Activated T-helper 17 cell treated with anti-CD3 and anti-CD28 coated beads, Interleukin-2, amount 50 U/mL, for 72 hours (primary cell): ENCODE measurements around the gene SLK. TPM values are rescaled to one million over a fixed set of nuclear protein-coding genes. Genes with fewer than 3 reads are reported as not detected.
A peak's percentile ranks its signal among the peaks of the same experiment; 100 is the strongest.

ENCODE experiments used
- ATAC-seq: fragments of 150-1000 bp; cut with Tn5 transposase; replicated peaks from 2 replicates; pipeline ENCODE4 v1.10.0; 2021; ENCODE audit warnings: mild to moderate bottlenecking, moderate library complexity
- H3K27ac Mint-ChIP-seq: one replicate; pipeline ENCODE4 v1.8.0; 2022; ENCODE audit warnings: mixed read lengths
- H3K27me3 Mint-ChIP-seq: one replicate; pipeline ENCODE4 v1.8.0; 2022; ENCODE audit warnings: mixed read lengths
- H3K36me3 Mint-ChIP-seq: one replicate; pipeline ENCODE4 v1.8.0; 2022; ENCODE audit warnings: low read depth, mild to moderate bottlenecking, mixed read lengths
- H3K4me1 Mint-ChIP-seq: one replicate; pipeline ENCODE4 v1.8.0; 2022; ENCODE audit warnings: mixed read lengths
- H3K4me3 Mint-ChIP-seq: one replicate; pipeline ENCODE4 v1.8.0; 2022; ENCODE audit warnings: mild to moderate bottlenecking, mixed read lengths
- H3K9me3 Mint-ChIP-seq: one replicate; pipeline ENCODE4 v1.8.0; 2022; ENCODE audit warnings: mixed read lengths
- total RNA-seq, 2 donors: library from RNA; stranded (reverse); gene quantifications; one replicate each; pipeline ENCODE4 v1.2.3, GENCODE V29; 2022

The SLK gene
- total RNA-seq, 2 donors from 2014 or later = 23.6 to 26.7 TPM

GRCh38 chr10:103931603-103932002, 35.3 kb upstream of the SLK start:
- no peaks in the 10 kb centered on the region for H3K27me3 Mint-ChIP-seq
- no peak overlapping the region for H3K27ac Mint-ChIP-seq
- no peaks in the 10 kb centered on the region for H3K36me3 Mint-ChIP-seq
- H3K4me1 Mint-ChIP-seq = no peaks in the 10 kb centered on the region
- H3K9me3 Mint-ChIP-seq = no peaks in the 10 kb centered on the region
- no peak overlapping the region for H3K4me3 Mint-ChIP-seq
- no peak for ATAC-seq

GRCh38 chr10:103932271-103932670, 34.7 kb upstream of the SLK start:
- ATAC-seq = no peak
- no peaks in the 10 kb centered on the region for H3K36me3 Mint-ChIP-seq

GRCh38 chr10:103932971-103933370, 34.0 kb upstream of the SLK start:
- no peak overlapping the region for H3K4me3 Mint-ChIP-seq
- no peaks in the 10 kb centered on the region for H3K27me3 Mint-ChIP-seq
- no peak for ATAC-seq
- H3K9me3 Mint-ChIP-seq = no peaks in the 10 kb centered on the region
- no peak overlapping the region for H3K27ac Mint-ChIP-seq
- no peaks in the 10 kb centered on the region for H3K36me3 Mint-ChIP-seq
- H3K4me1 Mint-ChIP-seq = no peaks in the 10 kb centered on the region

More at GRCh38 chr10:103932271-103932670, 34.7 kb upstream of the SLK start:
- H3K4me1 Mint-ChIP-seq = no peaks in the 10 kb centered on the region
- H3K27me3 Mint-ChIP-seq = no peaks in the 10 kb centered on the region
- no peak overlapping the region for H3K27ac Mint-ChIP-seq
- H3K9me3 Mint-ChIP-seq = no peaks in the 10 kb centered on the region
- H3K4me3 Mint-ChIP-seq = no peak overlapping the region

DNA sequence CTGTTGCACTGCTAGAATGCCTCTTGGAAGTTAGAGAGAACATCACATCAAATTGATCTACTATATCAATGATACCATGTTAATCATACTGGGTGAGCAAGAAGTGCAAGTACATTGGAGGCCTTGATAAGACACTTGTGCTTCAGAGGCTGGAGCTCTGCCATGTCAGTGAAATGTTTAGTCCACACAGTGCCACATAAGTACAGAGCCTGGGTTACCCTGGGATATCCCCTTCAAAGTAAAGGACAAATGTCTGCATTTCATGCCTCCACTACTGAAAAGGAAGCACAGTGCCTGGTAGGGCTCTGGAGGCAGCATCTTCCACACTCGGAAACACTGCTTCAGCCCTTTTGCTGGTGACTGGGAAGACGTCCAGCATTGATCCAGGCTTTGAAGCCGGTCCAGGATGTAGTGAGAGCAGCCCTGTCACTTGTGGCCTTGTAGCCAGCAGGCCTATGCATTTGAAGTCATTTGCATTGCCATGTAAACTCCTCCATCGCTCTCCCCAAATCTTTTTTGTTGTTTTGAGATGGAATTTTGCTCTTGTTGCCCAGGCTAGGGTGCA, 33.3 kb upstream of the SLK start:
- H3K4me3 Mint-ChIP-seq = no peak overlapping the region

DNA sequence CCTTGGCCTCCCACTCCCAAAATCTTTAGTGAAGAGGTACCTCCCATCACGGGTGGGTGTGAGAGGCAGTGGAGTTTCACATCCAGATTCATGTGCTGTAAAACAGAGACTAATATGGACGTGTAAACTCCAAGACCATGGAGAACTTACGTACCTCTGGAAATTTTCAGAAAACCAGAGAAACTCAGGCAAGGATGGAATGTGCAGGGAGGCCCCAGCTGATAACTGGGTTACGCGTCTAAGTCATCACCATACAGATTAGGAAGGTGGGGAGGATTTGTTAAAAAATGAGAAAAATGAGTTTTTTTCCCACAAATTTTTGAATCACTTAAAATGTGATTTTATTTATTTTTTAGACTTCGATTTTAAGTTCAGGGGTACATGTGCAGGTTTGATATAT, 32.6 kb upstream of the SLK start:
- Mint-ChIP-seq H3K27me3 (no peaks in the 10 kb centered on the region), H3K27ac (no peak overlapping the region), H3K36me3 (no peaks in the 10 kb centered on the region), H3K4me3 (no peak overlapping the region), H3K4me1 (no peaks in the 10 kb centered on the region), H3K9me3 (no peaks in the 10 kb centered on the region)
- ATAC-seq = no peak

More for the DNA sequence above, 33.3 kb upstream of the SLK start:
- Mint-ChIP-seq H3K4me1 (no peaks in the 10 kb centered on the region), H3K27me3 (no peaks in the 10 kb centered on the region), H3K36me3 (no peaks in the 10 kb centered on the region), H3K9me3 (no peaks in the 10 kb centered on the region), H3K27ac (no peak overlapping the region)
- ATAC-seq = no peak

- no peaks in the 10 kb centered on the region for H3K36me3 Mint-ChIP-seq
- H3K27me3 Mint-ChIP-seq = no peaks in the 10 kb centered on the region
- H3K4me3 Mint-ChIP-seq = no peak overlapping the region
- H3K27ac Mint-ChIP-seq = no peak overlapping the region
- H3K9me3 Mint-ChIP-seq = no peaks in the 10 kb centered on the region
- ATAC-seq = no peak
- H3K4me1 Mint-ChIP-seq = no peaks in the 10 kb centered on the region
Observed at GRCh38 chr10:103936022-103936421, 30.9 kb upstream of the SLK start.

DNA sequence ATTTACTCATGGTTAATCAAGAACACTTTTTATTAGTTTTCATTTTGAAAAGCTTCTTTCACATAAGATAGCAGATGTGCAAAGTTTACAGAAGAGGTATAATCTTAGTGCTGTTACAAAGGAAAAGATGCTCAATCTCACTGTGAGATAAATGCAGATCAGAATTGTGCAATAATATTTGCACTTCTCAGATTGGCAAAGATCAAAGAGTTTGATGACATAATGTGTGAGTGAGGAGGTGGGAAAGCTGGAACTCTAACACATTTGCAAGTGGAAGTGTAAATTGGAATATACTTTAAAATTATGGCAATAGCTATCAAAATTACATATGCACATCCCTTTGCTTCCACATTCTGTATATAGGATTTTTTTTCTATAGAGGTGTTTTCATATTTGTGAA, 27.4 kb upstream of the SLK start:
- H3K27me3 Mint-ChIP-seq = no peaks in the 10 kb centered on the region
- ATAC-seq = no peak
- H3K36me3 Mint-ChIP-seq = no peaks in the 10 kb centered on the region
- H3K4me1 Mint-ChIP-seq = no peaks in the 10 kb centered on the region
- no peaks in the 10 kb centered on the region for H3K9me3 Mint-ChIP-seq
- H3K4me3 Mint-ChIP-seq = no peak overlapping the region
- no peak overlapping the region for H3K27ac Mint-ChIP-seq

GRCh38 chr10:103941801-103942200, 25.1 kb upstream of the SLK start:
- H3K9me3 Mint-ChIP-seq = no peaks in the 10 kb centered on the region
- H3K36me3 Mint-ChIP-seq = no peaks in the 10 kb centered on the region
- H3K27ac Mint-ChIP-seq = no peak overlapping the region
- H3K4me3 Mint-ChIP-seq = no peak overlapping the region
- H3K4me1 Mint-ChIP-seq = no peaks in the 10 kb centered on the region
- no peaks in the 10 kb centered on the region for H3K27me3 Mint-ChIP-seq
- no peak for ATAC-seq

DNA sequence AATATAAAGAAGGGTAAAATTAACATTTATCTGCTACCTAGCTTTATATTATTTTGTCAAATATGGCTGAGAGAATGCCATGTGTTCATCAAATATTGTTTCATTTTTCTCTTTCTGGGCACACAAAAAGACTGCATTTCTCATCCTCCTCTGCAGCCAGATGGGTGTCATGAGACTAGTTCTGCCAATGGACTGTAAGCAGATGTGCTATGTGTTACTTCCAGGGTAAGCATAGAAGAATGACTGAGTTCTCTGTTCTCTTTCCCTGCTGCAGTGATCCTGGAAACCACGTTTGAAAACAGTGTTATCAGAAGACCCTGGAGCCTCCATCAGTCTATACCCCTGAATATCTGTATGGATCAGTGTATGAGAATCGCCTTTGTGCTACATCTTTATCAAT, 24.1 kb upstream of the SLK start:
- Mint-ChIP-seq H3K27ac (no peak overlapping the region), H3K27me3 (no peaks in the 10 kb centered on the region), H3K36me3 (no peaks in the 10 kb centered on the region), H3K4me3 (no peak overlapping the region), H3K4me1 (peaks cover 5% of the 10 kb centered on the region), H3K9me3 (no peaks in the 10 kb centered on the region)
- ATAC-seq = no peak

GRCh38 chr10:103947799-103948516, 19.0 kb upstream of the SLK start:
- H3K27me3 Mint-ChIP-seq = no peaks in the 10 kb centered on the region
- no peaks in the 10 kb centered on the region for H3K36me3 Mint-ChIP-seq
- no peak overlapping the region for H3K27ac Mint-ChIP-seq
- H3K4me1 Mint-ChIP-seq = peaks cover 8% of the 10 kb centered on the region
- ATAC-seq = peak; percentile 74
- no peaks in the 10 kb centered on the region for H3K9me3 Mint-ChIP-seq
- H3K4me3 Mint-ChIP-seq = peak overlapping the region; percentile 2

- no peak for ATAC-seq
- no peak overlapping the region for H3K27ac Mint-ChIP-seq
- H3K4me3 Mint-ChIP-seq = no peak overlapping the region
- H3K4me1 Mint-ChIP-seq = peaks cover 8% of the 10 kb centered on the region
- no peaks in the 10 kb centered on the region for H3K9me3 Mint-ChIP-seq
- no peaks in the 10 kb centered on the region for H3K36me3 Mint-ChIP-seq
- H3K27me3 Mint-ChIP-seq = no peaks in the 10 kb centered on the region
Observed at GRCh38 chr10:103949728-103950127, 17.2 kb upstream of the SLK start.

DNA sequence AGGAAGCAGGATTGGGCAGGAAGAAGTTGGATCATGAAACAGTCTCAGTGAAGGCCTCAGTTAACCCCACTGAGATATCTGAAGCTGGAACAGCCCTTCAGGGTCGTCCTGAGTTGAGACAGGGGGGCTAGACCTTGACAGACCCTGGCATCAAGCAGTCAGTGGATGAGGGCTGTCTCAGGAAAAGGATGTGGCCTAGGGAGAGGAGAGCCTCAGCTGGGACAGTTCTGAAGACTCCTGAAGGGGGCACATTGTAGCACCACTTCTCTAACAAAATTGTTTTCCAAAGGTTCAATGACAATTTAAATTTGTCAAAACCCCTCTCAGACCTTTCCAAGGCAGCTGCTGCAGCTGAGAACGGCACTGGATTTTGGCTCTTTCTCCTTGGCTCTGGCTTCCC, 15.8 kb upstream of the SLK start:
- H3K27ac Mint-ChIP-seq = no peak overlapping the region
- no peaks in the 10 kb centered on the region for H3K36me3 Mint-ChIP-seq
- no peak for ATAC-seq
- H3K27me3 Mint-ChIP-seq = no peaks in the 10 kb centered on the region
- H3K4me1 Mint-ChIP-seq = peaks cover 8% of the 10 kb centered on the region
- no peak overlapping the region for H3K4me3 Mint-ChIP-seq
- H3K9me3 Mint-ChIP-seq = no peaks in the 10 kb centered on the region

DNA sequence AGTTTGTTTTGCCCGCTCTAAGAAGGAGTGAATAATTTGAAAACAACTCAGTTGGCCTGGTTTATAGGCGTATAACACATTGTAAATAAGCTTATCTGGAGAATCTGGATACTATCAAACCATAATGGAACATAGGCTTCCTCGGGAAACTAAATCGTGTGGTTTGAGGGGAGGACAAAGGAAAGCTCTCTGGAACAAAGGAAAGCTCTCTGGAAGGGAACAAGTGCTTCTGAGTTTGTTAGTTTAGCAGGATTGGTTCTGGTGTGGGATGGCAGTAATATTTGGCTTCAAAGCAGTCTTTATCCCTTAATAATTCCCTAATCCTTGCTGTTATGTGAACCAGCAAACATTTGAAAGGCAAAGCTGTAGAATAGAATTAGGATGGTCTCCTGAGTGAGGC, 15.0 kb upstream of the SLK start:
- H3K36me3 Mint-ChIP-seq = no peaks in the 10 kb centered on the region
- no peaks in the 10 kb centered on the region for H3K27me3 Mint-ChIP-seq
- no peak overlapping the region for H3K27ac Mint-ChIP-seq
- H3K9me3 Mint-ChIP-seq = no peaks in the 10 kb centered on the region
- ATAC-seq = no peak
- no peak overlapping the region for H3K4me3 Mint-ChIP-seq
- peaks cover 8% of the 10 kb centered on the region for H3K4me1 Mint-ChIP-seq

DNA sequence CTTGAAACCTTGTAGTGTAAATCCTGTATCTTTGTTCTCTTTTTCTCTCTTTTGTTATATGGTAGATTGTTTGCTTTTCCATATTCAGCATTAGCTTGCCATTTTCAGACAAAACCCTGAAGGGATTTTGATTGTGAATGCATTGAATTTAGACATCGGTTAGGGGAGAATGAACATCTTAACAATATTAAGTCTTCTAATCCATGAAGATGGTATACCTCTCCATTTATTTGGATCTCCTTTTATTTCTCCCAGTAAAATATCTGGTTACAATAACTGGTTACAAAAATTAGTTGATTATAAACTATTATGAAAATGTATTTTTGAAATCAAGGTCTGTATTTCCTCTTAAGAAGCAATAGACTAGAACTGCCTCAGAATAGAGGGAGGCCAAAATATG, 12.4 kb upstream of the SLK start:
- Mint-ChIP-seq H3K27me3 (no peaks in the 10 kb centered on the region), H3K4me3 (no peak overlapping the region), H3K9me3 (no peaks in the 10 kb centered on the region), H3K27ac (no peak overlapping the region), H3K36me3 (no peaks in the 10 kb centered on the region), H3K4me1 (no peaks in the 10 kb centered on the region)
- no peak for ATAC-seq

GRCh38 chr10:103958996-103959395, 7.9 kb upstream of the SLK start:
- Mint-ChIP-seq H3K27me3 (no peaks in the 10 kb centered on the region), H3K27ac (no peak overlapping the region), H3K36me3 (no peaks in the 10 kb centered on the region), H3K4me1 (no peaks in the 10 kb centered on the region), H3K9me3 (no peaks in the 10 kb centered on the region), H3K4me3 (no peak overlapping the region)
- no peak for ATAC-seq
